Neural progenitor cell (in vitro differentiated cells): ENCODE data around the gene ECM1. TPM values are rescaled to one million over a fixed set of nuclear protein-coding genes. Genes with fewer than 3 reads are reported as not detected.

ENCODE experiments used
- DNase-seq: peaks from one replicate; pipeline ENCODE4 v3.0.0-alpha.2; 2016; ENCODE audit warnings: low spot score
- H2AFZ ChIP-seq: fragments of 200-600 bp; sonication (generic); replicated peaks from 2 replicates; pipeline ENCODE4 v1.6.1; 2016; ENCODE audit warnings: antibody characterized with exemption
- H3F3A ChIP-seq: fragments of 200-600 bp; sonication (generic); 2 replicates; pipeline ENCODE4 v1.6.1; 2016; ENCODE audit warnings: antibody characterized with exemption, low read depth
- H3K27ac ChIP-seq: fragments of 200-600 bp; sonication (generic); 2 replicates; pipeline ENCODE4 v1.5.1; 2016; ENCODE audit warnings: mild to moderate bottlenecking
- H3K27me3 ChIP-seq: fragments of 200-600 bp; sonication (generic); 2 replicates; pipeline ENCODE4 v1.6.1; 2016; ENCODE audit warnings: mild to moderate bottlenecking, moderate library complexity
- H3K36me3 ChIP-seq: fragments of 200-600 bp; sonication (generic); 2 replicates; pipeline ENCODE4 v1.5.1; 2016
- H3K4me1 ChIP-seq: fragments of 200-600 bp; sonication (generic); 2 replicates; pipeline ENCODE4 v1.6.1; 2016; ENCODE audit warnings: mixed run types
- H3K4me2 ChIP-seq: fragments of 200-600 bp; sonication (generic); 2 replicates; pipeline ENCODE4 v1.6.1; 2016
- H3K4me3 ChIP-seq: fragments of 200-600 bp; sonication (generic); 2 replicates; pipeline ENCODE4 v1.5.1; 2016
- H3K79me2 ChIP-seq: fragments of 200-600 bp; sonication (generic); 2 replicates; pipeline ENCODE4 v1.6.1; 2016; ENCODE audit warnings: low read depth
- H3K9ac ChIP-seq: fragments of 200-600 bp; sonication (generic); 2 replicates; pipeline ENCODE4 v1.6.1; 2016
- H3K9me3 ChIP-seq: fragments of 200-600 bp; sonication (generic); 2 replicates; pipeline ENCODE4 v1.5.1; 2016; ENCODE audit warnings: low read depth
- H4K20me1 ChIP-seq: fragments of 200-600 bp; sonication (generic); 2 replicates; pipeline ENCODE4 v1.6.1; 2016; ENCODE audit warnings: low read depth
- H3K27ac Mint-ChIP-seq: 3 replicates; pipeline ENCODE4 v1.8.0; 2021; ENCODE audit warnings: mixed read lengths
- H3K27me3 Mint-ChIP-seq: 2 replicates; pipeline ENCODE4 v1.8.0; 2022; ENCODE audit warnings: low read depth, mild to moderate bottlenecking, inconsistent platforms, moderate library complexity, mixed read lengths; ENCODE audit not compliant: insufficient read depth
- H3K36me3 Mint-ChIP-seq: 3 replicates; pipeline ENCODE4 v1.8.0; 2021; ENCODE audit warnings: mixed read lengths
- H3K4me1 Mint-ChIP-seq: 3 replicates; pipeline ENCODE4 v1.8.0; 2021; ENCODE audit warnings: mixed read lengths
- H3K4me3 Mint-ChIP-seq: 3 replicates; pipeline ENCODE4 v1.8.0; 2021; ENCODE audit warnings: mild to moderate bottlenecking, moderate library complexity, mixed read lengths
- H3K9me3 Mint-ChIP-seq: 3 replicates; pipeline ENCODE4 v1.8.0; 2020; ENCODE audit warnings: mixed read lengths
- EZH2 ChIP-seq: fragments of 200-600 bp; sonication (generic); IDR thresholded peaks from 2 replicates; pipeline ENCODE4 v1.6.1; 2017; ENCODE audit warnings: antibody characterized with exemption, mild to moderate bottlenecking, moderate library complexity
- EZH2phosphoT487 ChIP-seq: fragments of 200-600 bp; sonication (generic); IDR thresholded peaks from 2 replicates; pipeline ENCODE4 v1.6.1; 2017; ENCODE audit warnings: antibody characterized with exemption
- total RNA-seq: library from RNA; depleted of rRNA; stranded (reverse); fragments of >200 nt; gene quantifications from 2 replicates; pipeline ENCODE4 v1.2.3, GENCODE V29; 2015; ENCODE audit warnings: low replicate concordance
- TF ChIP-seq, protein P1 (sequence below): fragments of 200-600 bp; sonication (generic); IDR thresholded peaks from 2 replicates; pipeline ENCODE4 v1.5.1; 2017; ENCODE audit warnings: antibody characterized with exemption, mild to moderate bottlenecking

The ECM1 gene
- total RNA-seq, 1 donor from 2014 or later, result 0.30 TPM

- no peaks in the 10 kb centered on the region for H3K36me3 ChIP-seq
- no peak for TF ChIP-seq EZH2
- no peak for TF ChIP-seq EZH2phosphoT487
- TF ChIP-seq, protein P1, sequence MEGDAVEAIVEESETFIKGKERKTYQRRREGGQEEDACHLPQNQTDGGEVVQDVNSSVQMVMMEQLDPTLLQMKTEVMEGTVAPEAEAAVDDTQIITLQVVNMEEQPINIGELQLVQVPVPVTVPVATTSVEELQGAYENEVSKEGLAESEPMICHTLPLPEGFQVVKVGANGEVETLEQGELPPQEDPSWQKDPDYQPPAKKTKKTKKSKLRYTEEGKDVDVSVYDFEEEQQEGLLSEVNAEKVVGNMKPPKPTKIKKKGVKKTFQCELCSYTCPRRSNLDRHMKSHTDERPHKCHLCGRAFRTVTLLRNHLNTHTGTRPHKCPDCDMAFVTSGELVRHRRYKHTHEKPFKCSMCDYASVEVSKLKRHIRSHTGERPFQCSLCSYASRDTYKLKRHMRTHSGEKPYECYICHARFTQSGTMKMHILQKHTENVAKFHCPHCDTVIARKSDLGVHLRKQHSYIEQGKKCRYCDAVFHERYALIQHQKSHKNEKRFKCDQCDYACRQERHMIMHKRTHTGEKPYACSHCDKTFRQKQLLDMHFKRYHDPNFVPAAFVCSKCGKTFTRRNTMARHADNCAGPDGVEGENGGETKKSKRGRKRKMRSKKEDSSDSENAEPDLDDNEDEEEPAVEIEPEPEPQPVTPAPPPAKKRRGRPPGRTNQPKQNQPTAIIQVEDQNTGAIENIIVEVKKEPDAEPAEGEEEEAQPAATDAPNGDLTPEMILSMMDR, result no peak
- no peaks in the 10 kb centered on the region for H3K27me3 ChIP-seq
- Mint-ChIP-seq H3K27me3 (no peaks in the 10 kb centered on the region), H3K4me1 (peaks cover 5% of the 10 kb centered on the region), H3K9me3 (no peaks in the 10 kb centered on the region), H3K36me3 (no peaks in the 10 kb centered on the region), H3K4me3 (no peak overlapping the region), H3K27ac (no peak overlapping the region)
- H4K20me1 ChIP-seq, result no peaks in the 10 kb centered on the region
- H3K9me3 ChIP-seq, result no peaks in the 10 kb centered on the region
- H3K4me1 ChIP-seq, result peaks cover 9% of the 10 kb centered on the region
- H3F3A ChIP-seq, result peaks cover 8% of the 10 kb centered on the region
- H3K4me2 ChIP-seq, result no peak overlapping the region
- H3K9ac ChIP-seq, result no peak overlapping the region
- no peak overlapping the region for H3K27ac ChIP-seq
- H3K79me2 ChIP-seq, result no peaks in the 10 kb centered on the region
- no peak overlapping the region for H2AFZ ChIP-seq
- no peak overlapping the region for H3K4me3 ChIP-seq
- DNase-seq, result no peak
Observed at GRCh38 chr1:150521196-150521968, 13.5 kb downstream of the ECM1 start.

DNA sequence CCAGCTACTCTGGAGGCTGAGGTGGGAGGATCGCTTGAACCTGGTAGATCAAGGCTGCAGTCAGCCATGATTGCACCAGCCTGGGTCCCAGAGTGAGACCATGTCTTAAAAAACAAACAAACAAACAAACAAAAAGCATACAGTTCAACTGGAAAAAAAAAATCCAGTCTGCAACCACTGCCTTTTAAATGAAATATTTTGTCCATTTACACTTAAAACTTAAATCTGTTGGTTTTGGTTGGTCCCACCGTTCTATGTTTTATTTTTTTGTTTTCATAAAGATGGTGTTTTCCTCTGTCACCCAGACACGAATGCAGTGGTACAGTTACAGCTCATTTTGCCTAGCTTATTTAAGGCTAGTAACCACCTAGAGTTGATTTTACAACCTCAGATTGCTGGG lies 17.4 kb downstream of the ECM1 start:
- no peak overlapping the region for H3K4me2 ChIP-seq
- H3K27me3 ChIP-seq, result no peaks in the 10 kb centered on the region

GRCh38 chr1:150528196-150528595 lies 20.3 kb downstream of the ECM1 start:
- H3K4me3 ChIP-seq, result no peak overlapping the region
- no peaks in the 10 kb centered on the region for H3K27me3 ChIP-seq
- Mint-ChIP-seq H3K4me1 (peaks cover 11% of the 10 kb centered on the region), H3K27me3 (peaks cover 3% of the 10 kb centered on the region), H3K4me3 (no peak overlapping the region), H3K36me3 (no peaks in the 10 kb centered on the region), H3K27ac (no peak overlapping the region), H3K9me3 (no peaks in the 10 kb centered on the region)
- no peaks in the 10 kb centered on the region for H3K36me3 ChIP-seq
- TF ChIP-seq, protein P1, result no peak
- no peak for TF ChIP-seq EZH2
- no peak for TF ChIP-seq EZH2phosphoT487
- H3K4me1 ChIP-seq, result peaks cover 4% of the 10 kb centered on the region
- H2AFZ ChIP-seq, result no peak overlapping the region
- H3K9me3 ChIP-seq, result no peaks in the 10 kb centered on the region
- no peak for DNase-seq
- peaks cover 8% of the 10 kb centered on the region for H3F3A ChIP-seq
- no peaks in the 10 kb centered on the region for H3K79me2 ChIP-seq
- no peaks in the 10 kb centered on the region for H4K20me1 ChIP-seq
- no peak overlapping the region for H3K27ac ChIP-seq
- H3K9ac ChIP-seq, result no peak overlapping the region
- H3K4me2 ChIP-seq, result no peak overlapping the region

More for the DNA sequence above, 17.4 kb downstream of the ECM1 start:
- Histone ChIP-seq H3K36me3 (no peaks in the 10 kb centered on the region), H3K79me2 (no peaks in the 10 kb centered on the region), H3F3A (no peaks in the 10 kb centered on the region), H3K27ac (no peak overlapping the region), H4K20me1 (no peaks in the 10 kb centered on the region), H3K9ac (no peak overlapping the region), H2AFZ (no peak overlapping the region), H3K4me3 (no peak overlapping the region), H3K9me3 (no peaks in the 10 kb centered on the region), H3K4me1 (no peaks in the 10 kb centered on the region)
- Mint-ChIP-seq H3K36me3 (no peaks in the 10 kb centered on the region), H3K4me1 (no peaks in the 10 kb centered on the region), H3K4me3 (no peak overlapping the region), H3K9me3 (no peaks in the 10 kb centered on the region), H3K27me3 (no peaks in the 10 kb centered on the region), H3K27ac (no peak overlapping the region)
- DNase-seq, result no peak
- TF ChIP-seq EZH2 (no peak), EZH2phosphoT487 (no peak)
- TF ChIP-seq, protein P1, result no peak
